ENCODE results near the gene RC3H2. TPM values are rescaled to one million over a fixed set of nuclear protein-coding genes. Genes with fewer than 3 reads are reported as not detected.
A peak's percentile ranks its signal among the peaks of the same experiment; 100 is the strongest.

Gene RC3H2
- total RNA-seq, 2 experiments from 2014 or later: 45.0 to 73.7 TPM

GRCh38 chr9:122846371-122846940, 58.7 kb downstream of the RC3H2 start:
- no peak overlapping the region for H2AFZ ChIP-seq (ENCODE audit: low read length)
- H4K20me1 ChIP-seq (ENCODE audit: insufficient read depth, low read length): no peaks in the 10 kb centered on the region
- TSS peak; percentile 23 for BruUV-seq (replicated peaks)
- H3K4me1 ChIP-seq (ENCODE audit: insufficient read depth, low read length, poor library complexity, severe bottlenecking): no peaks in the 10 kb centered on the region
- H3K27ac ChIP-seq (ENCODE audit: low read depth, low read length, poor library complexity, severe bottlenecking): no peak overlapping the region
- no peaks in the 10 kb centered on the region for H3K9me2 ChIP-seq (ENCODE audit: insufficient read depth, low read length)
- no peak overlapping the region for H3K4me2 ChIP-seq (ENCODE audit: low read length)
- no peaks in the 10 kb centered on the region for H3K9me3 ChIP-seq (ENCODE audit: low read length)
- DNase-seq (ENCODE audit: low spot score): no peak
- no peaks in the 10 kb centered on the region for H3K79me2 ChIP-seq (ENCODE audit: insufficient read depth, low read depth, low read length)
- no peak overlapping the region for H3K4me3 ChIP-seq (ENCODE audit: low read depth, low read length, poor library complexity, severe bottlenecking)
- intact Hi-C loops (cut with micrococcal nuclease; ENCODE audit: unreplicated experiment): loop anchor here (5.0 kb wide), 1 partner anchor 36 kb away; no protein-coding TSS in a partner anchor
- H3K36me3 ChIP-seq (ENCODE audit: insufficient read depth, low read length): peaks cover 60% of the 10 kb centered on the region
- TF ChIP-seq EZH2phosphoT487 (IDR thresholded peaks at IDR 0.05; ENCODE audit: borderline replicate concordance, low read depth, low read length): no peak
- CTCF ChIA-PET (ENCODE audit: unreplicated experiment): no interaction called here
- POLR2A ChIA-PET: no interaction called here

- Histone ChIP-seq H4K20me1 (ENCODE audit: insufficient read depth, low read length) (no peaks in the 10 kb centered on the region), H3K36me3 (ENCODE audit: insufficient read depth, low read length) (peaks cover 47% of the 10 kb centered on the region), H3K4me3 (ENCODE audit: low read depth, low read length, poor library complexity, severe bottlenecking) (no peak overlapping the region), H3K4me1 (ENCODE audit: insufficient read depth, low read length, poor library complexity, severe bottlenecking) (no peaks in the 10 kb centered on the region), H3K9me3 (ENCODE audit: low read length) (no peaks in the 10 kb centered on the region), H2AFZ (ENCODE audit: low read length) (no peak overlapping the region), H3K9me2 (ENCODE audit: insufficient read depth, low read length) (no peaks in the 10 kb centered on the region), H3K27ac (ENCODE audit: low read depth, low read length, poor library complexity, severe bottlenecking) (no peak overlapping the region), H3K4me2 (ENCODE audit: low read length) (no peak overlapping the region), H3K79me2 (ENCODE audit: insufficient read depth, low read depth, low read length) (no peaks in the 10 kb centered on the region)
- POLR2A ChIA-PET: interaction anchor here (0.7 kb wide), 1 partner anchor 10 kb away, joined by 3 read pairs; no protein-coding TSS in a partner anchor
- no peak for DNase-seq (ENCODE audit: low spot score)
- TF ChIP-seq EZH2phosphoT487 (IDR thresholded peaks at IDR 0.05; ENCODE audit: borderline replicate concordance, low read depth, low read length) (no peak), CTCF (conservative IDR thresholded peaks at IDR 0.05; ENCODE audit: low read length) (no peak)
- CTCF ChIA-PET (ENCODE audit: unreplicated experiment): no interaction called here
- intact Hi-C loops (cut with micrococcal nuclease; ENCODE audit: unreplicated experiment): loop anchor here (5.0 kb wide), 1 partner anchor 37 kb away; no protein-coding TSS in a partner anchor
- BruUV-seq (replicated peaks): no TSS peak
Measured at GRCh38 chr9:122845116-122845515, 60.0 kb downstream of the RC3H2 start.

- no peaks in the 10 kb centered on the region for H3K9me3 ChIP-seq (ENCODE audit: low read length)
- intact Hi-C loops (cut with micrococcal nuclease; ENCODE audit: unreplicated experiment): no loop called here
- H3K36me3 ChIP-seq (ENCODE audit: insufficient read depth, low read length): peaks cover 38% of the 10 kb centered on the region
- H3K79me2 ChIP-seq (ENCODE audit: insufficient read depth, low read depth, low read length): no peaks in the 10 kb centered on the region
- no peaks in the 10 kb centered on the region for H3K4me1 ChIP-seq (ENCODE audit: insufficient read depth, low read length, poor library complexity, severe bottlenecking)
- CTCF ChIA-PET (ENCODE audit: unreplicated experiment): no interaction called here
- no peak for DNase-seq (ENCODE audit: low spot score)
- H4K20me1 ChIP-seq (ENCODE audit: insufficient read depth, low read length): no peaks in the 10 kb centered on the region
- TF ChIP-seq CTCF (conservative IDR thresholded peaks at IDR 0.05; ENCODE audit: low read length) (no peak), EZH2phosphoT487 (IDR thresholded peaks at IDR 0.05; ENCODE audit: borderline replicate concordance, low read depth, low read length) (no peak)
- no peak overlapping the region for H3K4me3 ChIP-seq (ENCODE audit: low read depth, low read length, poor library complexity, severe bottlenecking)
- POLR2A ChIA-PET: interaction anchor here (0.6 to 1.1 kb wide), 3 partner anchors 12 to 459 kb away, joined by 3 read pairs; no protein-coding TSS in a partner anchor
- H3K4me2 ChIP-seq (ENCODE audit: low read length): no peak overlapping the region
- BruUV-seq (replicated peaks): no TSS peak
- H3K9me2 ChIP-seq (ENCODE audit: insufficient read depth, low read length): no peaks in the 10 kb centered on the region
- no peak overlapping the region for H3K27ac ChIP-seq (ENCODE audit: low read depth, low read length, poor library complexity, severe bottlenecking)
- no peak overlapping the region for H2AFZ ChIP-seq (ENCODE audit: low read length)
Measured at GRCh38 chr9:122844137-122844536, 61.0 kb downstream of the RC3H2 start.

Measured in OCI-LY7 (cell line).